Uterus (tissue), 4 donors: ENCODE measurements around the gene MAD2L2. TPM values are rescaled to one million over a fixed set of nuclear protein-coding genes. Genes with fewer than 3 reads are reported as not detected.
A peak's percentile ranks its signal among the peaks of the same experiment; 100 is the strongest.

ENCODE experiments used
- DNase-seq, 2 donors: peaks; one replicate each; pipeline ENCODE4 v3.0.0-alpha.2; 2019 to 2020
- H3K27ac ChIP-seq, 2 donors: fragments of 200-600 bp; sonication (generic); 1 replicate in 1 of 2; 2 replicates in 1 of 2; pipeline ENCODE4 v1.5.1; 2016 to 2018
- H3K27me3 ChIP-seq, 2 donors: fragments of 200-600 bp; sonication (generic); one replicate each; pipeline ENCODE4 v1.5.1; 2018 to 2019; ENCODE audit warnings: control low read depth in 1 of 2
- H3K36me3 ChIP-seq, 2 donors: fragments of 200-600 bp; sonication (generic); one replicate each; pipeline ENCODE4 v1.5.1; 2019; ENCODE audit warnings: control low read depth in 1 of 2
- H3K4me1 ChIP-seq, 2 donors: fragments of 200-600 bp; sonication (generic); one replicate each; pipeline ENCODE4 v1.5.1; 2018 to 2019; ENCODE audit warnings: control low read depth in 1 of 2
- H3K4me3 ChIP-seq, 2 donors: fragments of 200-600 bp; sonication (generic); 1 replicate in 1 of 2; 2 replicates in 1 of 2; pipeline ENCODE4 v1.5.1; 2018 to 2019; ENCODE audit warnings: mild to moderate bottlenecking in 1 of 2
- H3K9me3 ChIP-seq, 2 donors: fragments of 200-600 bp; sonication (generic); one replicate each; pipeline ENCODE4 v1.5.1; 2019; ENCODE audit warnings: control low read depth in 1 of 2
- CTCF ChIP-seq, 4 experiments: fragments of 200-600 bp in 2 of 4; fragments of 450-650 bp in 2 of 4; sonication (generic) in 2 of 4; IDR thresholded peaks; one replicate each; pipeline ENCODE4 v1.5.1; 2016 to 2019; ENCODE audit warnings: antibody characterized with exemption in 4 of 4, mild to moderate bottlenecking in 2 of 4, moderate library complexity in 1 of 4
- POLR2A ChIP-seq, 2 donors: fragments of 450-650 bp; IDR thresholded peaks; one replicate each; pipeline ENCODE4 v1.6.1; 2016; ENCODE audit warnings: antibody characterized with exemption in 2 of 2, mild to moderate bottlenecking in 1 of 2, moderate library complexity in 1 of 2
- intact Hi-C: fragments of 100-400 bp; cut with DNase I; formaldehyde crosslinking; loops from one replicate; pipeline ENCODE4 v1.15.1; 2023; ENCODE audit warnings: low total_unique reads
- total RNA-seq, 4 donors: library from RNA; depleted of rRNA in 3 of 4; stranded (reverse); fragments of >200 nt in 3 of 4; gene quantifications; one replicate each; pipeline versions ENCODE4 v1.1.0 to v1.2.4, GENCODE V29; 2014 to 2023
- donor health status: DM: yes; HTN: yes; CAD: no.

MAD2L2 gene
- total RNA-seq, 4 donors from 2014 or later: 24.3 to 66.2 (median 34.6) TPM

DNA sequence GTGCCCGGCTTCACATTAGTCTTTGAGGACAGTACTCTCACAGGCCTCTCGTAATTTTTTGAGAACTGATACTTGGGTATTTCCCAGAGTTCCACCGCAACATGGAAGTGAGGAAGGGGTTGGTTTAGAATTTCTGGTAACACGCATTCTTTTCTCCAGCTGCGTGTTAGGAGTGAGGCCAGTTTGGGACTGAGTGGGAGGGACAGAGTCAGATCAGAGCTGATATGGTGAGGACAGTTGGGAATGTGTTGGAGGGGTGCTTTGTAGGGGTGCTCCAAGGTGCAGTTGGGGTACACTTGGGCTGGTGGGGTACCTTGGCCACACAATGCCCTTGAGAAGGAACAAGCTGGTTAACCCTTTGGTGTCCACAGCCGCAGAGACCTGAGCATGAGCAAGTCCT is 10.2 kb downstream of the MAD2L2 start:
- no peak overlapping the region for H3K4me3 ChIP-seq
- H3K9me3 ChIP-seq: no peaks in the 10 kb centered on the region
- TF ChIP-seq CTCF (IDR thresholded peaks at IDR 0.05) (no peak), POLR2A (IDR thresholded peaks at IDR 0.05) (no peak)
- intact Hi-C loops: no loop called here
- no peaks in the 10 kb centered on the region for H3K27me3 ChIP-seq
- H3K36me3 ChIP-seq: no peaks in the 10 kb centered on the region
- H3K27ac ChIP-seq: no peak overlapping the region
- DNase-seq: no peak
- H3K4me1 ChIP-seq: no peaks in the 10 kb centered on the region

DNA sequence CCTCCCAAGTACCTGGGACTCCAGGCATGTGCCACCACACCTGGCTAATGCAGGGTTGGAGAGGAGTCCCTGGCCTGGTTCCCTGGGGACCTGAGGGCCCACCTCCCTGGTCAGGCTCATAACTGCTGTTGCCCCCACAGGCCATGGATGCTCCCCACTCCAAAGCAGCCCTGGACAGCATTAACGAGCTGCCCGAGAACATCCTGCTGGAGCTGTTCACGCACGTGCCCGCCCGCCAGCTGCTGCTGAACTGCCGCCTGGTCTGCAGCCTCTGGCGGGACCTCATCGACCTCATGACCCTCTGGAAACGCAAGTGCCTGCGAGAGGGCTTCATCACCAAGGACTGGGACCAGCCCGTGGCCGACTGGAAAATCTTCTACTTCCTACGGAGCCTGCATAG is 12.4 kb downstream of the MAD2L2 start:
- DNase-seq: no peak
- H3K4me3 ChIP-seq: no peak overlapping the region
- TF ChIP-seq POLR2A (IDR thresholded peaks at IDR 0.05): no peak
- no peak for TF ChIP-seq CTCF (IDR thresholded peaks at IDR 0.05)
- no peaks in the 10 kb centered on the region for H3K27me3 ChIP-seq
- H3K4me1 ChIP-seq: no peaks in the 10 kb centered on the region
- H3K9me3 ChIP-seq: no peaks in the 10 kb centered on the region
- intact Hi-C loops: loop anchor here (10.0 kb wide), 1 partner anchor 46 kb away; no protein-coding TSS in a partner anchor
- H3K36me3 ChIP-seq: no peaks in the 10 kb centered on the region
- H3K27ac ChIP-seq: no peak overlapping the region

- H3K4me3 ChIP-seq: peak overlapping the region; percentile 33 to 60
- no peaks in the 10 kb centered on the region for H3K27me3 ChIP-seq
- peak overlapping the region; percentile 61 to 79 for H3K27ac ChIP-seq
- H3K4me1 ChIP-seq: no peaks in the 10 kb centered on the region
- peak in 1 of 2 donors; percentile 47 for DNase-seq
- no peaks in the 10 kb centered on the region for H3K9me3 ChIP-seq
- intact Hi-C loops: loop anchor here (10.0 kb wide), 1 partner anchor 50 kb away; no protein-coding TSS in a partner anchor
- no peak for TF ChIP-seq CTCF (IDR thresholded peaks at IDR 0.05)
- no peak for TF ChIP-seq POLR2A (IDR thresholded peaks at IDR 0.05)
- H3K36me3 ChIP-seq: no peaks in the 10 kb centered on the region
These were observed 16.4 kb downstream of the MAD2L2 start for GRCh38 chr1:11664336-11665065.

DNA sequence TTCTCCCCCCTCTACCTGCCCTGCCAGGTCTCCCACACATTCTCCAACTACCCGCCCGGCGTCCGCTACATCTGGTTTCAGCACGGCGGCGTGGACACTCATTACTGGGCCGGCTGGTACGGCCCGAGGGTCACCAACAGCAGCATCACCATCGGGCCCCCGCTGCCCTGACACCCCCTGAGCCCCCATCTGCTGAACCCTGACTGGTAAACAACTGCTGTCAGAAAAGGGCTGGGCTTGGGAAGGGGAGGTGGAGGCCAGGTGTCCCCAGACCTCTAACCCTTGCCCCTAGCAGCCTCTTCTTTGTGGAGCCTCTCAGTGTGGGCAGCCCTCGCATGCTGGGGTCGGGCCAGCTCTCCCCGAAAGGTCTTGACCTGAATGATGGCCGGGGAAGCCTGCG is 19.8 kb downstream of the MAD2L2 start:
- intact Hi-C loops: loop anchor here (10.0 kb wide), 1 partner anchor 54 kb away; no protein-coding TSS in a partner anchor
- H3K4me3 ChIP-seq: no peak overlapping the region
- H3K4me1 ChIP-seq: no peaks in the 10 kb centered on the region
- no peaks in the 10 kb centered on the region for H3K9me3 ChIP-seq
- DNase-seq: no peak
- TF ChIP-seq CTCF (IDR thresholded peaks at IDR 0.05): no peak
- no peak for TF ChIP-seq POLR2A (IDR thresholded peaks at IDR 0.05)
- H3K27ac ChIP-seq: no peak overlapping the region
- no peaks in the 10 kb centered on the region for H3K36me3 ChIP-seq
- H3K27me3 ChIP-seq: no peaks in the 10 kb centered on the region

GRCh38 chr1:11659748-11660147 is 21.2 kb downstream of the MAD2L2 start:
- H3K36me3 ChIP-seq: no peaks in the 10 kb centered on the region
- no peak overlapping the region for H3K27ac ChIP-seq
- H3K4me3 ChIP-seq: no peak overlapping the region
- DNase-seq: no peak
- no peaks in the 10 kb centered on the region for H3K9me3 ChIP-seq
- H3K27me3 ChIP-seq: no peaks in the 10 kb centered on the region
- intact Hi-C loops: loop anchor here (10.0 kb wide), 1 partner anchor 55 kb away; no protein-coding TSS in a partner anchor
- peaks cover 0 to 10% of the 10 kb centered on the region in 2 donors for H3K4me1 ChIP-seq
- TF ChIP-seq CTCF (IDR thresholded peaks at IDR 0.05): no peak
- TF ChIP-seq POLR2A (IDR thresholded peaks at IDR 0.05): no peak
